ENCODE measurements around the gene ERVMER34-1.
A peak's percentile ranks its signal among the peaks of the same experiment; 100 is the strongest.

Gene ERVMER34-1

GRCh38 chr4:52721968-52722815, 29.0 kb downstream of the ERVMER34-1 start:
- peak; percentile 68 to 78 for DNase-seq (ENCODE audit: extremely low read depth in 1 of 2, low read depth in 1 of 2)

- DNase-seq (ENCODE audit: extremely low read depth in 1 of 2, low read depth in 1 of 2), result no peak
Measured at GRCh38 chr4:52718123-52718522, 33.1 kb downstream of the ERVMER34-1 start.

- no peak for DNase-seq (ENCODE audit: extremely low read depth in 1 of 2, low read depth in 1 of 2)
Measured at GRCh38 chr4:52716364-52717151, 34.7 kb downstream of the ERVMER34-1 start.

GRCh38 chr4:52715914-52716313, 35.3 kb downstream of the ERVMER34-1 start:
- no peak for DNase-seq (ENCODE audit: extremely low read depth in 1 of 2, low read depth in 1 of 2)

GRCh38 chr4:52715255-52715897, 35.8 kb downstream of the ERVMER34-1 start:
- no peak for DNase-seq (ENCODE audit: extremely low read depth in 1 of 2, low read depth in 1 of 2)

- DNase-seq (ENCODE audit: extremely low read depth in 1 of 2, low read depth in 1 of 2), result no peak
Measured at GRCh38 chr4:52714597-52715254, 36.5 kb downstream of the ERVMER34-1 start.

GRCh38 chr4:52713456-52713937, 37.7 kb downstream of the ERVMER34-1 start:
- DNase-seq (ENCODE audit: extremely low read depth in 1 of 2, low read depth in 1 of 2), result no peak

GRCh38 chr4:52712251-52713130, 38.7 kb downstream of the ERVMER34-1 start:
- peak; percentile 87 to 91 for DNase-seq (ENCODE audit: extremely low read depth in 1 of 2, low read depth in 1 of 2)

- no peak for DNase-seq (ENCODE audit: extremely low read depth in 1 of 2, low read depth in 1 of 2)
Measured at GRCh38 chr4:52711834-52712250, 39.4 kb downstream of the ERVMER34-1 start.

- DNase-seq (ENCODE audit: extremely low read depth in 1 of 2, low read depth in 1 of 2), result no peak
Measured at GRCh38 chr4:52711272-52711671, 40.0 kb downstream of the ERVMER34-1 start.

- no peak for DNase-seq (ENCODE audit: extremely low read depth in 1 of 2, low read depth in 1 of 2)
Measured at GRCh38 chr4:52709155-52709554, 42.1 kb downstream of the ERVMER34-1 start.

GRCh38 chr4:52704661-52705060, 46.6 kb downstream of the ERVMER34-1 start:
- DNase-seq (ENCODE audit: extremely low read depth in 1 of 2, low read depth in 1 of 2), result no peak

GRCh38 chr4:52704133-52704532, 47.1 kb downstream of the ERVMER34-1 start:
- DNase-seq (ENCODE audit: extremely low read depth in 1 of 2, low read depth in 1 of 2), result no peak

GRCh38 chr4:52701207-52701606, 50.0 kb downstream of the ERVMER34-1 start:
- no peak for DNase-seq (ENCODE audit: extremely low read depth in 1 of 2, low read depth in 1 of 2)

GRCh38 chr4:52694936-52695335, 56.3 kb downstream of the ERVMER34-1 start:
- DNase-seq (ENCODE audit: extremely low read depth in 1 of 2, low read depth in 1 of 2), result no peak

- no peak for DNase-seq (ENCODE audit: extremely low read depth in 1 of 2, low read depth in 1 of 2)
Measured at GRCh38 chr4:52693492-52693891, 57.7 kb downstream of the ERVMER34-1 start.
